ENCODE results near the gene CBLL2. TPM values are rescaled to one million over a fixed set of nuclear protein-coding genes. Genes with fewer than 3 reads are reported as not detected.

The CBLL2 gene
- total and polyA plus RNA-seq, 2 of the 4 experiments (the other 2 are of a cell fraction) = not detected

DNA sequence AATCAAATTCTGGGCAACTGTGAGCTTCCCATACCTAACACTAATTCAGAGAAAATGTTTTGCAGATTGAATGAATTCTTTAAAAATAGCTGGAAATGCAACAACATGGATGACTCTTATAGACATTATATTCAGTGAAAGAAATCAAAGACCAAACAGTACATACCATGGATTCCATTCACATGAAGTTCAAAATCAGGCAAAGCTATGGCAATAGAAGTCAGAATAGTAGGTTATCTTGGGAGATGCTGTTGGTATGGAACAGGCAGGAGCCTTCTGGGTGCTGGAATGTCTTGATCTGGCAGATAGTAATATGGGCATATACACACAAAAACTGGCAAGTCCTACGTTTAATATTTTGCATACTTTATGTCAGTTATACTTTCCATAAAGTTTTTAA is 25.5 kb upstream of the CBLL2 start:
- Histone ChIP-seq H3K27ac (ENCODE audit: insufficient read depth, low read length) (no peak overlapping the region), H4K91ac (ENCODE audit: insufficient read depth, low read depth, low read length) (no peak overlapping the region), H2AFZ (replicated peaks; ENCODE audit: low read length, poor library complexity) (no peak overlapping the region), H3K56ac (ENCODE audit: extremely low read depth, insufficient read depth, low read length) (no peak overlapping the region), H3K23ac (ENCODE audit: low read depth, low read length) (no peak overlapping the region), H3K9me1 (ENCODE audit: insufficient read depth, low read length) (no peaks in the 10 kb centered on the region), H2BK20ac (ENCODE audit: low read depth, low read length) (no peak overlapping the region), H3K4me1 (ENCODE audit: control insufficient read depth, insufficient read depth, low read length) (no peaks in the 10 kb centered on the region), H3K9me3 (ENCODE audit: control insufficient read depth, insufficient read depth, low read length) (no peaks in the 10 kb centered on the region), H3K9ac (ENCODE audit: low read depth, low read length) (no peak overlapping the region), H4K5ac (ENCODE audit: low read depth, low read length) (no peak overlapping the region), H4K20me1 (ENCODE audit: insufficient read depth, low read length) (no peaks in the 10 kb centered on the region), H4K8ac (ENCODE audit: low read depth in 2 of 2, low read length in 2 of 2) (no peak overlapping the region), H3K27me3 (ENCODE audit: control insufficient read depth, insufficient read depth, low read length) (no peaks in the 10 kb centered on the region), H2BK5ac (ENCODE audit: low read depth, low read length, poor library complexity, severe bottlenecking) (no peak overlapping the region), H3K14ac (replicated peaks; ENCODE audit: low read depth, low read length) (no peak overlapping the region), H3K36me3 (ENCODE audit: control insufficient read depth, insufficient read depth, low read length) (no peaks in the 10 kb centered on the region), H2AK5ac (ENCODE audit: low read depth, low read length) (no peak overlapping the region), H2BK120ac (ENCODE audit: low read depth, low read length) (no peak overlapping the region; the same call in 1 of the 2 replicates), H2AK9ac (replicated peaks; ENCODE audit: low read depth, low read length, poor library complexity) (no peak overlapping the region), H3K79me1 (ENCODE audit: low read depth in 1 of 2, low read length in 2 of 2) (no peaks in the 10 kb centered on the region), H3K4ac (ENCODE audit: low read depth, low read length) (no peak overlapping the region), H2BK15ac (ENCODE audit: low read depth, low read length) (no peak overlapping the region), H3K4me3 (ENCODE audit: insufficient read depth, low read depth, low read length) (no peak overlapping the region), H3K4me2 (ENCODE audit: low read depth, low read length) (peak overlapping the region; percentile 56; the same call in 1 of the 2 replicates), H3K18ac (ENCODE audit: low read depth, low read length) (no peak overlapping the region)
- intact Hi-C loops (cut with micrococcal nuclease) = no loop called here
- no peak for TF ChIP-seq MAFK (IDR thresholded peaks at IDR 0.05; ENCODE audit: low read depth, low read length)
- TF ChIP-seq, protein P1, sequence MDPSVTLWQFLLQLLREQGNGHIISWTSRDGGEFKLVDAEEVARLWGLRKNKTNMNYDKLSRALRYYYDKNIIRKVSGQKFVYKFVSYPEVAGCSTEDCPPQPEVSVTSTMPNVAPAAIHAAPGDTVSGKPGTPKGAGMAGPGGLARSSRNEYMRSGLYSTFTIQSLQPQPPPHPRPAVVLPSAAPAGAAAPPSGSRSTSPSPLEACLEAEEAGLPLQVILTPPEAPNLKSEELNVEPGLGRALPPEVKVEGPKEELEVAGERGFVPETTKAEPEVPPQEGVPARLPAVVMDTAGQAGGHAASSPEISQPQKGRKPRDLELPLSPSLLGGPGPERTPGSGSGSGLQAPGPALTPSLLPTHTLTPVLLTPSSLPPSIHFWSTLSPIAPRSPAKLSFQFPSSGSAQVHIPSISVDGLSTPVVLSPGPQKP (IDR thresholded peaks at IDR 0.05; ENCODE audit: borderline replicate concordance, low read depth, low read length) = no peak
- TF ChIP-seq, protein P2, sequence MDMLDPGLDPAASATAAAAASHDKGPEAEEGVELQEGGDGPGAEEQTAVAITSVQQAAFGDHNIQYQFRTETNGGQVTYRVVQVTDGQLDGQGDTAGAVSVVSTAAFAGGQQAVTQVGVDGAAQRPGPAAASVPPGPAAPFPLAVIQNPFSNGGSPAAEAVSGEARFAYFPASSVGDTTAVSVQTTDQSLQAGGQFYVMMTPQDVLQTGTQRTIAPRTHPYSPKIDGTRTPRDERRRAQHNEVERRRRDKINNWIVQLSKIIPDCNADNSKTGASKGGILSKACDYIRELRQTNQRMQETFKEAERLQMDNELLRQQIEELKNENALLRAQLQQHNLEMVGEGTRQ (IDR thresholded peaks at IDR 0.05; ENCODE audit: low read depth, low read length) = no peak
- dilution Hi-C loops (cut with HindIII; ENCODE audit: low sequenced_read_pairs, unreplicated experiment) = no loop called here
- peak; percentile 95 for ATAC-seq (ENCODE audit: low read depth)
- in situ Hi-C loops (cut with MboI; ENCODE audit: low sequenced_read_pairs) = no loop called here
- no TSS peak for BruUV-seq (replicated peaks)
- peak; percentile 41 for DNase-seq
- ChIA-PET POLR2A (ENCODE audit: unreplicated experiment) (no interaction called here), CTCF (interaction anchor here (0.7 kb wide), 1 partner anchor 36 kb away, joined by 3 read pairs; no protein-coding TSS in a partner anchor)
- WGBS, 2 experiments (ENCODE audit: extremely low coverage in 2 of 2, insufficient read length in 1 of 2) = no CpG with 5 or more reads among the region's 1 CpG
